GM23338 (cell line): ENCODE data around the gene CDK1. TPM values are rescaled to one million over a fixed set of nuclear protein-coding genes. Genes with fewer than 3 reads are reported as not detected.
A peak's percentile ranks its signal among the peaks of the same experiment; 100 is the strongest.

ENCODE experiments used
- ATAC-seq: fragments of 200-7000 bp; cut with Tn5 transposase; 3 replicates; pipeline ENCODE4 v1.9.1; 2020
- DNase-seq: peaks from one replicate; pipeline ENCODE4 v3.0.0-alpha.2; 2015; ENCODE audit warnings: low spot score
- H2AFZ ChIP-seq: fragments of 200-600 bp; sonication (generic); 2 replicates; pipeline ENCODE4 v1.8.0; 2016; ENCODE audit warnings: antibody characterized with exemption, mild to moderate bottlenecking, moderate library complexity
- H3F3A ChIP-seq: fragments of 200-600 bp; sonication (generic); replicated peaks from 2 replicates; pipeline ENCODE4 v1.8.0; 2017; ENCODE audit warnings: antibody characterized with exemption, mixed run types, low read depth
- H3K27ac ChIP-seq: fragments of 200-600 bp; sonication (generic); 2 replicates; pipeline ENCODE4 v1.6.1; 2016; ENCODE audit warnings: low read depth
- H3K27me3 ChIP-seq: fragments of 200-600 bp; sonication (generic); 2 replicates; pipeline ENCODE4 v1.8.0; 2016; ENCODE audit warnings: mild to moderate bottlenecking, mixed run types, moderate library complexity; ENCODE audit not compliant: insufficient read depth
- H3K36me3 ChIP-seq: fragments of 200-600 bp; sonication (generic); 2 replicates; pipeline ENCODE4 v1.8.0; 2016; ENCODE audit warnings: mild to moderate bottlenecking; ENCODE audit not compliant: insufficient read depth
- H3K4me1 ChIP-seq: fragments of 200-600 bp; sonication (generic); 2 replicates; pipeline ENCODE4 v1.8.0; 2016; ENCODE audit warnings: mild to moderate bottlenecking, moderate library complexity; ENCODE audit not compliant: insufficient read depth
- H3K4me2 ChIP-seq: fragments of 200-600 bp; sonication (generic); 2 replicates; pipeline ENCODE4 v1.7.1; 2017; ENCODE audit warnings: mixed run types
- H3K4me3 ChIP-seq: fragments of 200-600 bp; sonication (generic); 2 replicates; pipeline ENCODE4 v1.6.1; 2016; ENCODE audit warnings: mixed run types
- H3K79me2 ChIP-seq: fragments of 200-600 bp; sonication (generic); replicated peaks from 2 replicates; pipeline ENCODE4 v1.8.0; 2017; ENCODE audit warnings: mild to moderate bottlenecking; ENCODE audit not compliant: insufficient read depth
- H3K9me2 ChIP-seq: fragments of 200-600 bp; sonication (generic); 2 replicates; pipeline ENCODE4 v1.8.0; 2017; ENCODE audit not compliant: insufficient read depth
- H4K20me1 ChIP-seq: fragments of 200-600 bp; sonication (generic); replicated peaks from 2 replicates; pipeline ENCODE4 v1.8.0; 2017; ENCODE audit warnings: mild to moderate bottlenecking; ENCODE audit not compliant: insufficient read depth
- H3K27ac Mint-ChIP-seq: 2 replicates; pipeline ENCODE4 v1.8.0; 2020; ENCODE audit warnings: inconsistent platforms, mild to moderate bottlenecking, moderate library complexity, mixed read lengths
- H3K27me3 Mint-ChIP-seq: 3 replicates; pipeline ENCODE4 v1.8.0; 2022; ENCODE audit warnings: low read depth, mild to moderate bottlenecking, moderate library complexity, mixed read lengths, inconsistent platforms; ENCODE audit not compliant: insufficient read depth, poor library complexity
- H3K36me3 Mint-ChIP-seq: 3 replicates; pipeline ENCODE4 v1.8.0; 2021; ENCODE audit warnings: low read depth, mild to moderate bottlenecking, inconsistent platforms, moderate library complexity, mixed read lengths
- H3K4me1 Mint-ChIP-seq: 3 replicates; pipeline ENCODE4 v1.8.0; 2020; ENCODE audit warnings: mild to moderate bottlenecking, inconsistent platforms, mixed read lengths
- H3K4me3 Mint-ChIP-seq: 3 replicates; pipeline ENCODE4 v1.8.0; 2021; ENCODE audit warnings: moderate library complexity, mild to moderate bottlenecking, inconsistent platforms, mixed read lengths
- H3K9me3 Mint-ChIP-seq: 3 replicates; pipeline ENCODE4 v1.8.0; 2020; ENCODE audit warnings: moderate library complexity, mild to moderate bottlenecking, inconsistent platforms, mixed read lengths
- CTCF ChIP-seq, 2 experiments: fragments of 200-600 bp in 1 of 2; sonication (generic) in 1 of 2; conservative IDR thresholded peaks; 2 replicates each; pipeline versions ENCODE4 v1.5.1 to v1.6.1; 2016 to 2017; ENCODE audit warnings: antibody characterized with exemption in 2 of 2, low read depth in 2 of 2, mild to moderate bottlenecking in 2 of 2, moderate library complexity in 1 of 2
- ETS1 ChIP-seq: IDR thresholded peaks from 2 replicates; pipeline ENCODE4 v1.6.1; 2016; ENCODE audit warnings: antibody characterized with exemption
- EZH2 ChIP-seq: fragments of 200-600 bp; sonication (generic); IDR thresholded peaks from one replicate; pipeline ENCODE4 v1.8.0; 2017; ENCODE audit warnings: antibody characterized with exemption, mild to moderate bottlenecking, low read depth; ENCODE audit not compliant: unreplicated experiment
- EZH2phosphoT487 ChIP-seq: fragments of 200-600 bp; sonication (generic); IDR thresholded peaks from one replicate; pipeline ENCODE4 v1.8.1; 2018; ENCODE audit warnings: antibody characterized with exemption; ENCODE audit not compliant: unreplicated experiment
- NANOG ChIP-seq: IDR thresholded peaks from 2 replicates; pipeline ENCODE4 v1.6.1; 2016; ENCODE audit warnings: antibody characterized with exemption, borderline replicate concordance
- POLR2AphosphoS5 ChIP-seq: IDR thresholded peaks from 2 replicates; pipeline ENCODE4 v1.6.1; 2016; ENCODE audit warnings: antibody characterized with exemption, low read depth
- STAT1 ChIP-seq: IDR thresholded peaks from one replicate; pipeline ENCODE4 v1.6.1; 2016; ENCODE audit warnings: antibody characterized with exemption; ENCODE audit not compliant: unreplicated experiment
- ZNF331 ChIP-seq: fragments of 250-450 bp; sonication (Bioruptor Pico); IDR thresholded peaks from 2 replicates; pipeline ENCODE4 v1.5.0; 2020; ENCODE audit warnings: low read depth, mild to moderate bottlenecking, moderate library complexity
- ZNF462 ChIP-seq: fragments of 250-450 bp; sonication (Bioruptor Pico); IDR thresholded peaks from 2 replicates; pipeline ENCODE4 v1.5.0; 2020; ENCODE audit warnings: mild to moderate bottlenecking, moderate library complexity
- polyA plus RNA-seq: library from polyadenylated mRNA; unstranded; fragments of >200 nt; fragmentation: Nextera tagmentation; extraction: Ambion mirVana; gene quantifications from 2 replicates; pipeline ENCODE4 v1.2.1, GENCODE V29; 2016
- total RNA-seq: library from RNA; depleted of rRNA; stranded (reverse); fragments of >200 nt; shearing (Covaris generic); gene quantifications from 2 replicates; pipeline ENCODE4 v1.2.3, GENCODE V29; 2014

Gene CDK1
- total and polyA plus RNA-seq, 2 experiments from 2014 or later: 165 to 166 TPM

- H3K36me3 ChIP-seq: no peaks in the 10 kb centered on the region
- no peak overlapping the region for H3K4me3 ChIP-seq
- H3K79me2 ChIP-seq: no peaks in the 10 kb centered on the region
- no peak overlapping the region for H3K4me2 ChIP-seq
- H3K27me3 Mint-ChIP-seq: no peaks in the 10 kb centered on the region
- H2AFZ ChIP-seq: peak overlapping the region; percentile 69; the same call in 1 of the 2 replicates
- TF ChIP-seq POLR2AphosphoS5 (no peak), ZNF331 (no peak), STAT1 (no peak), ETS1 (no peak), EZH2phosphoT487 (no peak), NANOG (no peak), CTCF (conservative IDR thresholded peaks at IDR 0.05; ENCODE audit: low read depth in 2 of 2) (no peak), EZH2 (no peak)
- no peak overlapping the region for H3K27ac ChIP-seq
- no peaks in the 10 kb centered on the region for H3K27me3 ChIP-seq
- no peaks in the 10 kb centered on the region for H4K20me1 ChIP-seq
- no peaks in the 10 kb centered on the region for H3K9me3 Mint-ChIP-seq
- DNase-seq (no peak), ATAC-seq (no peak)
- H3K9me2 ChIP-seq: no peaks in the 10 kb centered on the region
- H3K27ac Mint-ChIP-seq: no peak overlapping the region
- H3F3A ChIP-seq: no peaks in the 10 kb centered on the region
- peaks cover 12% of the 10 kb centered on the region; the same call in 2 of the 3 replicates for H3K4me1 Mint-ChIP-seq
- H3K36me3 Mint-ChIP-seq: no peaks in the 10 kb centered on the region; the same call in 2 of the 3 replicates
- H3K4me3 Mint-ChIP-seq: no peak overlapping the region
- 0 out of 2 replicates have a peak, but pooled peaks cover 7% of the 10 kb centered on the region for H3K4me1 ChIP-seq
Measured at GRCh38 chr10:60769406-60769805, 8.9 kb upstream of the CDK1 start.

DNA sequence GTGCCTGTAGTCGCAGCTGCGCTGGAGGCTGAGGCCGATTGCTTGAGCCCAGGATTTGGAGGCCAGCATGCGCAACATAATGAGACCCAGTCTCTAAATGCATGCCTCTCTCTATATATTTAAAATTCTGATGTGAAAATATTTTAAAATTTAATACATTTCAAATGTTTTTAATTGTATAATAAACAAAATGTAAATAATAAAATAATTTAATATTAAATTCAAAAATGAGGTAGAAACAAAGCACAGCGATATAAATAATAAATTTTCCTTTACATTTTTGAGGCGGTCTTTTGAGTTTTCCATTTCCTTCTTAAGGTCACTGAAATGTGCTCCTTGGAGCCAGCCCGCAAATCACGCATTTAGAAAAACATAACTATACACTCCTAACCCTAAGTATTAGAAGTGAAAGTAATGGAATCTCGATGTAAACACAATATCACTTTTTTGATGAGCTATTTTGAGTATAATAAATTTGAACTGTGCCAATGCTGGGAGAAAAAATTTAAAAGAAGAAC is 523 bp upstream of the CDK1 start:
- Histone ChIP-seq H3K4me1 (peaks cover 24% of the 10 kb centered on the region), H3K79me2 (peaks cover 43% of the 10 kb centered on the region), H3K4me3 (peak overlapping the region; percentile 48), H3K27me3 (no peaks in the 10 kb centered on the region), H3K9me2 (no peaks in the 10 kb centered on the region), H3K27ac (no peak overlapping the region), H3F3A (no peaks in the 10 kb centered on the region), H3K36me3 (peaks cover 8% of the 10 kb centered on the region), H4K20me1 (peaks cover 16% of the 10 kb centered on the region), H2AFZ (peak overlapping the region; percentile 77; the same call in 1 of the 2 replicates), H3K4me2 (peak overlapping the region; percentile 63)
- peak overlapping the region; percentile 97 for H3K4me3 Mint-ChIP-seq
- H3K9me3 Mint-ChIP-seq: no peaks in the 10 kb centered on the region
- H3K27ac Mint-ChIP-seq: peak overlapping the region; percentile 99
- H3K4me1 Mint-ChIP-seq: peaks cover 22% of the 10 kb centered on the region; the same call in 2 of the 3 replicates
- H3K27me3 Mint-ChIP-seq: peaks cover 8% of the 10 kb centered on the region
- ATAC-seq: no peak
- peaks cover 28% of the 10 kb centered on the region for H3K36me3 Mint-ChIP-seq
- DNase-seq: no peak
- no peak for TF ChIP-seq CTCF (conservative IDR thresholded peaks at IDR 0.05; ENCODE audit: low read depth in 2 of 2)
- TF ChIP-seq STAT1: no peak
- TF ChIP-seq ZNF462: no peak
